Astrocyte of the spinal cord (primary cell): ENCODE data around the gene CACNA1I.
A peak's percentile ranks its signal among the peaks of the same experiment; 100 is the strongest.

ENCODE experiments used
- DNase-seq: peaks from one replicate; pipeline ENCODE4 v3.0.0; 2011; ENCODE audit warnings: low read depth, low spot score
- H3K4me3 ChIP-seq: 2 replicates; pipeline ENCODE4 v1.5.1; 2011; ENCODE audit warnings: low read depth, mild to moderate bottlenecking, low read length, moderate library complexity
- CTCF ChIP-seq: IDR thresholded peaks from 2 replicates; pipeline ENCODE4 v1.5.1; 2012; ENCODE audit warnings: low read depth, mild to moderate bottlenecking, low read length, inconsistent platforms
- in situ Hi-C: cut with HindIII; loops from 2 replicates; pipeline ENCODE4 v1.10.0; 2017; ENCODE audit warnings: low sequenced_read_pairs

CACNA1I gene

GRCh38 chr22:39595622-39596172 lies 25.1 kb downstream of the CACNA1I start:
- H3K4me3 ChIP-seq, result no peak overlapping the region
- DNase-seq, result no peak
- TF ChIP-seq CTCF, result no peak
- in situ Hi-C loops, result no loop called here

GRCh38 chr22:39596601-39597000 lies 26.0 kb downstream of the CACNA1I start:
- in situ Hi-C loops, result no loop called here
- DNase-seq, result no peak
- TF ChIP-seq CTCF, result no peak
- no peak overlapping the region for H3K4me3 ChIP-seq

- in situ Hi-C loops, result no loop called here
Measured at GRCh38 chr22:39597236-39597869, 26.8 kb downstream of the CACNA1I start.

GRCh38 chr22:39598017-39598965 lies 27.7 kb downstream of the CACNA1I start:
- TF ChIP-seq CTCF, result peak; percentile 9
- DNase-seq, result no peak
- in situ Hi-C loops, result no loop called here
- H3K4me3 ChIP-seq, result no peak overlapping the region

More at GRCh38 chr22:39597236-39597869, 26.8 kb downstream of the CACNA1I start:
- no peak for TF ChIP-seq CTCF
- no peak overlapping the region for H3K4me3 ChIP-seq
- DNase-seq, result no peak

- H3K4me3 ChIP-seq, result no peak overlapping the region
- DNase-seq, result no peak
- in situ Hi-C loops, result no loop called here
- no peak for TF ChIP-seq CTCF
Measured at GRCh38 chr22:39600491-39601179, 30.1 kb downstream of the CACNA1I start.

- TF ChIP-seq CTCF, result no peak
- DNase-seq, result no peak
- in situ Hi-C loops, result no loop called here
- no peak overlapping the region for H3K4me3 ChIP-seq
Measured at GRCh38 chr22:39601180-39601535, 30.6 kb downstream of the CACNA1I start.
